Measurements from ENCODE around the gene ACSBG1. TPM values are rescaled to one million over a fixed set of nuclear protein-coding genes. Genes with fewer than 3 reads are reported as not detected.

Gene ACSBG1
- total RNA-seq, 1 experiment from 2014 or later = 1.2 TPM

- no TSS peak for BruUV-seq (replicated peaks)
- TF ChIP-seq EZH2 (IDR thresholded peaks at IDR 0.05; ENCODE audit: low read depth) = no peak
- TF ChIP-seq CTCF (conservative IDR thresholded peaks at IDR 0.05) = no peak
- Histone ChIP-seq H3K79me2 (ENCODE audit: low read depth) (no peaks in the 10 kb centered on the region), H3K27me3 (ENCODE audit: insufficient read depth, low read depth) (no peaks in the 10 kb centered on the region), H3K4me3 (no peak overlapping the region), H3F3A (ENCODE audit: insufficient read depth, low read depth) (no peaks in the 10 kb centered on the region), H4K20me1 (ENCODE audit: insufficient read depth) (no peaks in the 10 kb centered on the region), H3K27ac (no peak overlapping the region), H2AFZ (no peak overlapping the region), H3K4me2 (no peak overlapping the region), H3K9me3 (ENCODE audit: insufficient read depth, low read depth) (no peaks in the 10 kb centered on the region), H3K9me2 (ENCODE audit: insufficient read depth) (no peaks in the 10 kb centered on the region), H3K36me3 (ENCODE audit: low read depth) (no peaks in the 10 kb centered on the region), H3K4me1 (replicated peaks; ENCODE audit: insufficient read depth) (no peaks in the 10 kb centered on the region)
- no peak for DNase-seq
- POLR2A ChIA-PET (ENCODE audit: unreplicated experiment) = no interaction called here
- intact Hi-C loops (cut with micrococcal nuclease; ENCODE audit: unreplicated experiment) = loop anchor here (5.0 kb wide), 2 partner anchors 47 to 67 kb away; partner anchors contain the start of gene CIB2
- CTCF ChIA-PET = no interaction called here
Observed at GRCh38 chr15:78179286-78179840, 55.0 kb downstream of the ACSBG1 start.

GRCh38 chr15:78178064-78178463 lies 56.3 kb downstream of the ACSBG1 start:
- Histone ChIP-seq H3K27ac (no peak overlapping the region), H3K36me3 (ENCODE audit: low read depth) (no peaks in the 10 kb centered on the region), H2AFZ (no peak overlapping the region), H4K20me1 (ENCODE audit: insufficient read depth) (no peaks in the 10 kb centered on the region), H3K4me2 (no peak overlapping the region), H3K9me3 (ENCODE audit: insufficient read depth, low read depth) (no peaks in the 10 kb centered on the region), H3K4me3 (no peak overlapping the region), H3K79me2 (ENCODE audit: low read depth) (no peaks in the 10 kb centered on the region), H3F3A (ENCODE audit: insufficient read depth, low read depth) (no peaks in the 10 kb centered on the region), H3K27me3 (ENCODE audit: insufficient read depth, low read depth) (no peaks in the 10 kb centered on the region), H3K4me1 (replicated peaks; ENCODE audit: insufficient read depth) (no peaks in the 10 kb centered on the region), H3K9me2 (ENCODE audit: insufficient read depth) (no peaks in the 10 kb centered on the region)
- ChIA-PET CTCF (interaction anchor here (1.4 kb wide), 1 partner anchor 18 kb away, joined by 3 read pairs; no protein-coding TSS in a partner anchor), POLR2A (ENCODE audit: unreplicated experiment) (no interaction called here)
- TF ChIP-seq EZH2 (IDR thresholded peaks at IDR 0.05; ENCODE audit: low read depth) = no peak
- TF ChIP-seq CTCF (conservative IDR thresholded peaks at IDR 0.05) = no peak
- no peak for DNase-seq
- intact Hi-C loops (cut with micrococcal nuclease; ENCODE audit: unreplicated experiment) = loop anchor here (5.0 kb wide), 2 partner anchors 46 to 66 kb away; partner anchors contain the start of gene CIB2
- BruUV-seq (replicated peaks) = no TSS peak

GRCh38 chr15:78177447-78177873 lies 56.9 kb downstream of the ACSBG1 start:
- Histone ChIP-seq H2AFZ (no peak overlapping the region), H3K27ac (no peak overlapping the region), H3F3A (ENCODE audit: insufficient read depth, low read depth) (no peaks in the 10 kb centered on the region), H3K9me3 (ENCODE audit: insufficient read depth, low read depth) (no peaks in the 10 kb centered on the region), H3K9me2 (ENCODE audit: insufficient read depth) (no peaks in the 10 kb centered on the region), H4K20me1 (ENCODE audit: insufficient read depth) (no peaks in the 10 kb centered on the region), H3K36me3 (ENCODE audit: low read depth) (no peaks in the 10 kb centered on the region), H3K79me2 (ENCODE audit: low read depth) (no peaks in the 10 kb centered on the region), H3K4me3 (no peak overlapping the region), H3K4me1 (replicated peaks; ENCODE audit: insufficient read depth) (no peaks in the 10 kb centered on the region), H3K4me2 (no peak overlapping the region), H3K27me3 (ENCODE audit: insufficient read depth, low read depth) (no peaks in the 10 kb centered on the region)
- peak in 1 of 2 experiments; percentile 57 for DNase-seq
- BruUV-seq (replicated peaks) = no TSS peak
- ChIA-PET POLR2A (ENCODE audit: unreplicated experiment) (no interaction called here), CTCF (interaction anchor here (1.4 kb wide), 1 partner anchor 18 kb away, joined by 3 read pairs; no protein-coding TSS in a partner anchor)
- TF ChIP-seq CTCF (conservative IDR thresholded peaks at IDR 0.05) (peak; percentile 85), EZH2 (IDR thresholded peaks at IDR 0.05; ENCODE audit: low read depth) (no peak)
- intact Hi-C loops (cut with micrococcal nuclease; ENCODE audit: unreplicated experiment) = loop anchor here (1.0 to 5.0 kb wide), 3 partner anchors 45 to 65 kb away; partner anchors contain the start of gene CIB2

All from PC-9 (cell line).